CD4-positive, CD25-positive, alpha-beta regulatory T cell (primary cell): ENCODE results near the gene SLC9A9. TPM values are rescaled to one million over a fixed set of nuclear protein-coding genes. Genes with fewer than 3 reads are reported as not detected.

Experiments
- ATAC-seq, 2 donors: fragments of 150-1000 bp; cut with Tn5 transposase; one replicate each; pipeline ENCODE4 v1.10.0; 2021; ENCODE audit warnings: low read depth in 2 of 2, moderate number of reproducible peaks in 2 of 2, moderate library complexity in 1 of 2
- DNase-seq, 3 donors: peaks; one replicate each; pipeline versions ENCODE4 v3.0.0 to v3.0.0-alpha.2; 2012 to 2022; ENCODE audit warnings: mixed read lengths in 1 of 3
- H3K27ac ChIP-seq: one replicate; pipeline ENCODE4 v1.7.0; 2013; ENCODE audit warnings: mild to moderate bottlenecking, low read length; ENCODE audit not compliant: insufficient read depth, poor library complexity, severe bottlenecking
- H3K27me3 ChIP-seq: one replicate; pipeline ENCODE4 v1.7.0; 2013; ENCODE audit warnings: low read length; ENCODE audit not compliant: control insufficient read depth, insufficient read depth
- H3K36me3 ChIP-seq: one replicate; pipeline ENCODE4 v1.7.0; 2013; ENCODE audit warnings: mild to moderate bottlenecking, low read length, moderate library complexity; ENCODE audit not compliant: control insufficient read depth, insufficient read depth
- H3K4me1 ChIP-seq: 2 replicates; pipeline ENCODE4 v1.7.0; 2013; ENCODE audit warnings: mild to moderate bottlenecking, low read length; ENCODE audit not compliant: insufficient read depth, control insufficient read depth, poor library complexity, severe bottlenecking
- H3K4me3 ChIP-seq: one replicate; pipeline ENCODE4 v1.7.0; 2013; ENCODE audit warnings: low read depth, mild to moderate bottlenecking, low read length, moderate library complexity
- H3K9me3 ChIP-seq, 2 experiments: 1 replicate in 1 of 2; 2 replicates in 1 of 2; pipeline ENCODE4 v1.7.0; 2013; ENCODE audit warnings: low read length in 2 of 2, mild to moderate bottlenecking in 1 of 2, moderate library complexity in 1 of 2; ENCODE audit not compliant: control insufficient read depth in 2 of 2
- H3K27ac Mint-ChIP-seq, 3 donors: one replicate each; pipeline ENCODE4 v1.8.0; 2020 to 2022; ENCODE audit warnings: mild to moderate bottlenecking in 3 of 3, mixed read lengths in 3 of 3, moderate library complexity in 2 of 3
- H3K27me3 Mint-ChIP-seq: one replicate; pipeline ENCODE4 v1.8.0; 2022; ENCODE audit warnings: mild to moderate bottlenecking, mixed read lengths
- H3K36me3 Mint-ChIP-seq: one replicate; pipeline ENCODE4 v1.8.0; 2020; ENCODE audit warnings: mixed read lengths
- H3K4me1 Mint-ChIP-seq, 4 donors: one replicate each; pipeline ENCODE4 v1.8.0; 2020 to 2022; ENCODE audit warnings: mixed read lengths in 4 of 4, mild to moderate bottlenecking in 1 of 4
- H3K4me3 Mint-ChIP-seq, 4 donors: one replicate each; pipeline ENCODE4 v1.8.0; 2020 to 2022; ENCODE audit warnings: mild to moderate bottlenecking in 4 of 4, mixed read lengths in 4 of 4, moderate library complexity in 3 of 4
- H3K9me3 Mint-ChIP-seq, 7 donors: one replicate each; pipeline ENCODE4 v1.8.0; 2020 to 2022; ENCODE audit warnings: mixed read lengths in 7 of 7, mild to moderate bottlenecking in 3 of 7, moderate library complexity in 2 of 7
- polyA plus RNA-seq, 4 donors: library from polyadenylated mRNA; unstranded; fragments of 300-500 nt; fragmentation: Illumina TruSeq; gene quantifications; one replicate each; pipeline ENCODE4 v1.2.3, GENCODE V29; 2021
- total RNA-seq: library from RNA; stranded (reverse); gene quantifications from one replicate; pipeline ENCODE4 v1.2.3, GENCODE V29; 2022

Gene SLC9A9
- total RNA-seq: 47.6 TPM
- polyA plus RNA-seq: 10 to 100 TPM; 31.7 to 49.3 (median 41.1) TPM

GRCh38 chr3:143847787-143848631 is at the start of gene SLC9A9:
Gene SLC9A9 (minus strand): TSS chr3:143848468. CDS start chr3:143848322, 146 bp downstream.
- H3K4me3 ChIP-seq: peak within 1 kb of the TSS; percentile 100
- no peaks in the 10 kb centered on the region for H3K36me3 ChIP-seq
- H3K27me3 ChIP-seq: no peaks in the 10 kb centered on the region
- Mint-ChIP-seq H3K9me3 (no peaks in the 10 kb centered on the region), H3K27me3 (no peaks in the 10 kb centered on the region), H3K27ac (peak within 1 kb of the TSS; percentile 88 to 98 (median 91)), H3K4me1 (peaks cover 32 to 71% (median 57%) of the 10 kb centered on the region in 4 donors), H3K4me3 (peak within 1 kb of the TSS; percentile 96 to 99 (median 97)), H3K36me3 (peaks cover 3% of the 10 kb centered on the region)
- H3K27ac ChIP-seq: peak within 1 kb of the TSS; percentile 73
- peaks cover 53% of the 10 kb centered on the region for H3K4me1 ChIP-seq
- peak; percentile 19 to 84 (median 53) for DNase-seq
- H3K9me3 ChIP-seq: no peaks in the 10 kb centered on the region
- ATAC-seq: peak; percentile 95

- Histone ChIP-seq H3K27ac (no peak overlapping the region), H3K4me3 (no peak overlapping the region), H3K9me3 (no peaks in the 10 kb centered on the region), H3K4me1 (no peaks in the 10 kb centered on the region), H3K27me3 (no peaks in the 10 kb centered on the region), H3K36me3 (no peaks in the 10 kb centered on the region)
- no peak overlapping the region for H3K4me3 Mint-ChIP-seq
- no peaks in the 10 kb centered on the region for H3K36me3 Mint-ChIP-seq
- H3K9me3 Mint-ChIP-seq: peaks cover 0 to 1% (median 0%) of the 10 kb centered on the region in 7 donors
- no peaks in the 10 kb centered on the region for H3K4me1 Mint-ChIP-seq
- H3K27ac Mint-ChIP-seq: no peak overlapping the region
- H3K27me3 Mint-ChIP-seq: peaks cover 26% of the 10 kb centered on the region
- no peak for DNase-seq
- no peak for ATAC-seq
These were observed 49.5 kb upstream of the SLC9A9 start for GRCh38 chr3:143897576-143898295.

GRCh38 chr3:143896486-143896885 is 48.2 kb upstream of the SLC9A9 start:
- Histone ChIP-seq H3K27ac (no peak overlapping the region), H3K36me3 (no peaks in the 10 kb centered on the region), H3K4me3 (no peak overlapping the region), H3K27me3 (peaks cover 6% of the 10 kb centered on the region), H3K4me1 (no peaks in the 10 kb centered on the region), H3K9me3 (no peaks in the 10 kb centered on the region)
- Mint-ChIP-seq H3K27me3 (peaks cover 24% of the 10 kb centered on the region), H3K9me3 (peaks cover 0 to 1% (median 0%) of the 10 kb centered on the region in 7 donors), H3K4me1 (no peaks in the 10 kb centered on the region), H3K27ac (no peak overlapping the region), H3K4me3 (no peak overlapping the region), H3K36me3 (no peaks in the 10 kb centered on the region)
- DNase-seq (no peak), ATAC-seq (no peak)

- ATAC-seq: no peak
These were observed 47.5 kb upstream of the SLC9A9 start for GRCh38 chr3:143895805-143896204.

GRCh38 chr3:143888846-143889245 is 40.6 kb upstream of the SLC9A9 start:
- Mint-ChIP-seq H3K4me1 (no peaks in the 10 kb centered on the region), H3K27ac (no peak overlapping the region), H3K4me3 (no peak overlapping the region), H3K36me3 (no peaks in the 10 kb centered on the region), H3K9me3 (no peaks in the 10 kb centered on the region), H3K27me3 (peaks cover 20% of the 10 kb centered on the region)
- no peak overlapping the region for H3K27ac ChIP-seq
- no peaks in the 10 kb centered on the region for H3K4me1 ChIP-seq
- no peak overlapping the region for H3K4me3 ChIP-seq
- DNase-seq: no peak
- no peaks in the 10 kb centered on the region for H3K36me3 ChIP-seq
- H3K27me3 ChIP-seq: peaks cover 9% of the 10 kb centered on the region
- no peak for ATAC-seq
- no peaks in the 10 kb centered on the region for H3K9me3 ChIP-seq

More at GRCh38 chr3:143895805-143896204, 47.5 kb upstream of the SLC9A9 start:
- Histone ChIP-seq H3K36me3 (no peaks in the 10 kb centered on the region), H3K27ac (no peak overlapping the region), H3K4me1 (no peaks in the 10 kb centered on the region), H3K4me3 (no peak overlapping the region), H3K27me3 (peaks cover 6% of the 10 kb centered on the region), H3K9me3 (no peaks in the 10 kb centered on the region)
- H3K27ac Mint-ChIP-seq: no peak overlapping the region
- H3K9me3 Mint-ChIP-seq: peaks cover 0 to 1% (median 0%) of the 10 kb centered on the region in 7 donors
- DNase-seq: peak in 1 of 3 donors; percentile 22
- no peaks in the 10 kb centered on the region for H3K4me1 Mint-ChIP-seq
- no peaks in the 10 kb centered on the region for H3K36me3 Mint-ChIP-seq
- H3K4me3 Mint-ChIP-seq: no peak overlapping the region
- H3K27me3 Mint-ChIP-seq: peaks cover 21% of the 10 kb centered on the region

GRCh38 chr3:143888166-143888565 is 39.9 kb upstream of the SLC9A9 start:
- ATAC-seq (no peak), DNase-seq (no peak)
- Histone ChIP-seq H3K27me3 (peaks cover 9% of the 10 kb centered on the region), H3K27ac (no peak overlapping the region), H3K9me3 (no peaks in the 10 kb centered on the region), H3K4me1 (no peaks in the 10 kb centered on the region), H3K4me3 (no peak overlapping the region), H3K36me3 (no peaks in the 10 kb centered on the region)
- H3K27ac Mint-ChIP-seq: no peak overlapping the region
- no peaks in the 10 kb centered on the region for H3K9me3 Mint-ChIP-seq
- H3K27me3 Mint-ChIP-seq: peaks cover 21% of the 10 kb centered on the region
- no peaks in the 10 kb centered on the region for H3K36me3 Mint-ChIP-seq
- H3K4me1 Mint-ChIP-seq: no peaks in the 10 kb centered on the region
- H3K4me3 Mint-ChIP-seq: no peak overlapping the region

GRCh38 chr3:143885780-143886427 is 37.6 kb upstream of the SLC9A9 start:
- H3K27me3 Mint-ChIP-seq: peaks cover 28% of the 10 kb centered on the region
- Histone ChIP-seq H3K4me1 (no peaks in the 10 kb centered on the region), H3K9me3 (no peaks in the 10 kb centered on the region), H3K36me3 (no peaks in the 10 kb centered on the region), H3K27me3 (peaks cover 5% of the 10 kb centered on the region), H3K27ac (no peak overlapping the region), H3K4me3 (no peak overlapping the region)
- H3K27ac Mint-ChIP-seq: no peak overlapping the region
- no peaks in the 10 kb centered on the region for H3K9me3 Mint-ChIP-seq
- no peak overlapping the region for H3K4me3 Mint-ChIP-seq
- H3K36me3 Mint-ChIP-seq: no peaks in the 10 kb centered on the region
- H3K4me1 Mint-ChIP-seq: no peaks in the 10 kb centered on the region
- DNase-seq: peak in 2 of 3 donors; percentile 27 to 63
- ATAC-seq: peak; percentile 52 to 75
